ENCODE measurements around the gene DLK1.

Gene DLK1

GRCh38 chr14:100762901-100763300 is 36.2 kb downstream of the DLK1 start:
- no peak for DNase-seq

- no peak for DNase-seq
Measured at GRCh38 chr14:100764471-100765115, 37.9 kb downstream of the DLK1 start.

DNA sequence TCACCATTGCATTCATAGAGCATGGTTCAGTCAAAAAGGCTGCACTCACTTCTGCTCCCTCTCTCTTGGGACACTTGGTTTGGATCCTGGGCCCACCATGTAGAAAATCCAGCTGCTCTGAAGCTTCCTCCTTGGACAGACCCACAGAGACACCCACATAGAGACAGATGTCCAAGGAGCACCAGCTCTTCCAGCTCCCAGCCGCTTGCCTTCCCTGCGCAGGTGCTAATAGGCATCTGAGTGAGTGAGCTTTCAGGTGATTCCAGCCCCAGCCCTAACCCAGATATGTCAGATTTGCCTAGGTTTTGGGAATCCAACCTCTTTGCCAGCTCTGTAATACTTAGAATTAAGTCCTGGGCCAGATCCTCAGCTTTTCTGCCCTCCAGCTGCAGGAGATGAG is 38.6 kb downstream of the DLK1 start:
- no peak for DNase-seq

- no peak for DNase-seq
Measured at GRCh38 chr14:100765991-100766390, 39.3 kb downstream of the DLK1 start.

- DNase-seq = no peak
Measured at GRCh38 chr14:100767003-100767787, 40.5 kb downstream of the DLK1 start.

- DNase-seq = no peak
Measured at GRCh38 chr14:100767788-100768536, 41.3 kb downstream of the DLK1 start.

GRCh38 chr14:100769035-100769939 is 42.6 kb downstream of the DLK1 start:
- DNase-seq = no peak

- DNase-seq = no peak
Measured at GRCh38 chr14:100770046-100770445, 43.4 kb downstream of the DLK1 start.

DNA sequence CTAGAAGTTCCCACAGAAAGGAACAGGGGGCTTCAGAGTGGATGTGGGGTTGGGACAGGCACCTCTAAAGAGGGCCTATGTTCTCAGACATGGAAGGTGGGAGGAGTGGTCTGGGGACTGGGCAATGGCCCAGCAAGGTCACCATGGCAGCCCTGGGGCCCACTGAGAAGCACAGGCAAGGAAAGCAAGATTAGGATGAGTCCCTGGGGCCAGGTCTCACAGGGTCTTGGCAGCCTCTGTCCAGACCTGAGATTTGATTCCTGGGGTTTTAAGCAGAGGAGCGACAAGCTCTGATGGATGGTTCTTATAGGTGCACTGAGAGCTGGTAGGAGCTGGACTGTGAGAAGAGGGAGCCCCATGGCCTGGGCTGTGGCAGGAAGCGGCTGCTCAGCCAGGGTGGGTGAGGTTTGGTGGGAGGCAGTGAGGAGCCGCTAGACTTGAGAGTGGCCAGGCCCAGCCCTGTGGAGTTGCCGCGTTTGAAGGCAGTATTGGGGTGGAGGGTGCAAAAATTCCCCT is 44.0 kb downstream of the DLK1 start:
- DNase-seq = no peak

- no peak for DNase-seq
Measured at GRCh38 chr14:100771121-100771800, 44.6 kb downstream of the DLK1 start.

- no peak for DNase-seq
Measured at GRCh38 chr14:100772607-100773165, 46.0 kb downstream of the DLK1 start.

DNA sequence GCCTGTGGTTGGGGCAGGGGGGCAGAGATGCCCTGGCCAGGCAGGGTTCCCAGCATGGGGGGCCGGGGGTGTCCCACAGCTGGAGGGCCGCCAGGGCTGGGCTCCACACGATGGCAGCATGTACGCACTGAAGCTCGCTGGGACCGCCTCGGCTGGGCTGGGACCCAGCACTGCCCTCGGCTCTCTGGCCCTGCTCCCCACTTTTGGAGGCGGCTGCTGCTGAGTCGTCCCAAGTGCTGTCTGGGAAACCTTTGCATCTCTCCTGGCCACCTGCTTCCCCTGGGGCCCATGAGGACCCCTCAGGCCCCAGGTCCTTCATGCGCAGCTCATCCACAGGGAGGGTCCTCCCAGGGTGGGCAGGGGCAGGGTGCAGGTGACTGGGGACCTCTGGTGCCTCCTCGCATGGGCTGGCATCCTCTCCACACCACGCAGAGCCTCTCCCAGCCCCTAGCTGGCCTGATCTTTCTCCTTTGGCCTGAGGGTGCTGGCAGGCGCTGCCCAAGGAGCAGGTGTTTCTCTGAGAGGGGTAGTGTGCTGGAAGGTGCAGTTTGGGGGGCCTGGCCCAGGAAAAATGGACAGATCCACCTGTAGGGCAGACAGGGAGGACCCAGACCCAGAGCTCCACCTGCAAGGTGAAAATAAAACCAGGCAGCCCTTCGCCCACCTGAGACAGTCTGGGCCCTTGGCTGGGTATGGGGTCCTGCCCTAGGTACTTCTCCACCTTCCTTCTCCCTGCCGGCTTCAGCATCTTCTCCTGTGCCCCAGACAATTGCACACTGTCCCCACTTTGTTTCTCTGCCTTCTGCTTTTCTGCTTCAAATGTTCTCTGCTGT is 46.9 kb downstream of the DLK1 start:
- no peak for DNase-seq

- no peak for DNase-seq
Measured at GRCh38 chr14:100774164-100774537, 47.5 kb downstream of the DLK1 start.

- DNase-seq = no peak
Measured at GRCh38 chr14:100775351-100775830, 48.7 kb downstream of the DLK1 start.

DNA sequence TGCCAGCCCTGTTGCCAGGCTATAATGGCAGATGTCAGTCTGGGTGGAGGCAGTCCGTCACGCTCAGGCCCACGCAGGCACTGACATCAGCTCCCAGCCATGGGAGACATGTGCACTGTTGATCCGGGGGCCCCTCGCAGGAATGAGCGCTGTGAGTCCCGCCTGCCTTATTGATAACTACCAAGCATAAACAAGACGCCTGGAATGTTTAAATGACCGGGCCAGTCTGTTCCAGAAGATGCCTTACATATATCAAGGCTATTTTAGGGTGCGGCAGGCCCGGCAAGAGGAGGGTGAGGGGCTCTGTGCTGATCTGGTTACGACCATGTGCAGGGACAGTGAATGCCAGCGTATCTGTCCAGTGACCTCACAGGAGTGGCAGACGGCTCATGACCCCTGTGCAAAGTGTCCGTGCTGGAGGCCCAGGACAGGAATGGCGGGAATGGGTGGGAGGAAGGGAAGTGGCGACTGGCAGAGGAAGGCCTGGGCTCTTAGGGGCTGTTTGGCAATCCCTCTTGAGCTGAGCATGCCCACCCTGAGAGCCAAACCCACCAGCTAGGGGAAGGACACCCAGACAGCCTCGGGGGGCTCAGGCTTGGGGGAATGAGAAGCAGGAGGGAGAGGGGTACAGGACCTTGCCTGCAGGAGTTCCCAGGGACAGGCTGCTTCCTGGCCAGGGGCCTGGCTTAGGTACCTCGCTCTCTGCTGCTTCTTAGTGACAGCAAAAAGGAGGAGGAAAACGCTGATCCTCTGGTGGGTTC is 49.3 kb downstream of the DLK1 start:
- DNase-seq = no peak

- no peak for DNase-seq
Measured at GRCh38 chr14:100776681-100777365, 50.1 kb downstream of the DLK1 start.

DNA sequence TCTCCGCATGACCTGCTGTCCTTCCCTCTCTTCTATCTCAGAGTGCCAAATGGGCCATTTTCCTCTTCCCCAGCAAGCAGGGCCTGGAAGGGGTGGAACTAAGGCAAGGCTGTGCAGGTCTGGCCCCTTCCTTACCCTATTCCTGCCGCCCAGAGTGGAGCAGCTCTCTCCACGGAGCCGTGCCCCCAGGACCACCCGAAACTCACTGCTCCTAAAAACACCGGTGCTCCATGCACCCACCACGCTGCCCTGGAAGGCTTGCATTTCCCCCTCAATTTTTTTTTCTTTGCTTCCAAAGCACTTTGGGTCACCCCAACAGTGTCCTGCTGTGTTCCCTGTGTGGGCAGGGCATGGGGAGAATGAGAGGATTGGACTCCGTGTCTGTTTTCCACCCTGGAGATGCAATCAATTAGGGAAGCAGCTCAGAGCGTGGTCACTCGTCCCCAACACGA is 50.7 kb downstream of the DLK1 start:
- DNase-seq = no peak

DNA sequence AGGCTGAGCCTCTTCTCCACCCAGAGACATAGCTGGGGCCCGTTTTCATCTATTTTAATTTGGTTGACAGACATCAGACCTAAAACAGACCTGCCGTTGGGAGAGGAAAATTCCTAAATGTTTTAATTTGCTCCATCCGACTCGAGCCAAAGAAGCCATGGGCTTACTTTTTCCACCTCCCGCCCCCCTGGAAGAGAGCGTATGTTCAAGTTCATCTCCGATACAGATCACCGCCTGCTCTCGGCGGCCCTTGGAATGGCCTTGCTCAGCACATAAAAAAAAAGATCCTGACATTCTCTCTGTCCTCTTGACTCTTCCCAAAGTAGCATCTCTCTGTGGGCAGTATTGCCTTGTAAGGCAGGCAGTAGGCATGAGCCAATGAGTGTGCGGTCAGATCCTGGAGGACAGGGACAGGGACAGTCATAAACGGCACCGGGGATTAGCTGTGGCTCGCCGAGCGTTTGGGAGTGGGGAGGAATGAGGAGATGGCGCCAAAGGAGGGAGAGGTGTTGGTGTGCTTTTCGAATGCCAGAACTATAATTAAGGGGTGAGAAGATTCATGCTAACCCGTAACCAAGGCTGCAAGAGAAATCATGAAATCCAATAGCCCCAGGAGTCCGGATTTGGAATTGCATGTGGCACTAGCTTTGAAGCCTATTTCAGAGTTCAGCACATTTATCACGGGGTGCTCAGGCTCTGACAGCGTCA is 51.3 kb downstream of the DLK1 start:
- DNase-seq = no peak

All from CD4-positive, alpha-beta T cell treated with Interleukin-4 for 1 hour (primary cell).